H9 (cell line): ENCODE data around the gene ZNF853. TPM values are rescaled to one million over a fixed set of nuclear protein-coding genes. Genes with fewer than 3 reads are reported as not detected.

Experiments
- DNase-seq: peaks from one replicate; pipeline ENCODE4 v3.0.0-alpha.2; 2017
- H2AFZ ChIP-seq: one replicate; pipeline ENCODE4 v1.6.1; 2013; ENCODE audit warnings: mild to moderate bottlenecking, low read length, control low read depth, moderate library complexity
- H2AK5ac ChIP-seq: 2 replicates; pipeline ENCODE4 v1.6.1; 2013; ENCODE audit warnings: low read length, control low read depth, mixed read lengths; ENCODE audit not compliant: insufficient read length
- H2BK120ac ChIP-seq: one replicate; pipeline ENCODE4 v1.6.1; 2013; ENCODE audit warnings: low read depth, mild to moderate bottlenecking, low read length, control low read depth, inconsistent platforms; ENCODE audit not compliant: poor library complexity, severe bottlenecking
- H2BK12ac ChIP-seq: 2 replicates; pipeline ENCODE4 v1.6.1; 2013; ENCODE audit warnings: low read length, control low read depth, mixed read lengths, low read depth; ENCODE audit not compliant: insufficient read length
- H2BK15ac ChIP-seq: 2 replicates; pipeline ENCODE4 v1.6.1; 2013; ENCODE audit warnings: low read depth, low read length, control low read depth
- H2BK20ac ChIP-seq: one replicate; pipeline ENCODE4 v1.6.1; 2013; ENCODE audit warnings: low read depth, mild to moderate bottlenecking, low read length, control low read depth, inconsistent platforms; ENCODE audit not compliant: poor library complexity, severe bottlenecking
- H2BK5ac ChIP-seq: 2 replicates; pipeline ENCODE4 v1.6.1; 2013; ENCODE audit warnings: low read length, control low read depth, mixed read lengths; ENCODE audit not compliant: insufficient read length
- H3K14ac ChIP-seq: 2 replicates; pipeline ENCODE4 v1.6.1; 2013; ENCODE audit warnings: low read length, control low read depth; ENCODE audit not compliant: insufficient read depth
- H3K18ac ChIP-seq: 2 replicates; pipeline ENCODE4 v1.6.1; 2013; ENCODE audit warnings: low read depth, mild to moderate bottlenecking, mixed read lengths, low read length, control low read depth; ENCODE audit not compliant: insufficient read length
- H3K23ac ChIP-seq: 2 replicates; pipeline ENCODE4 v1.6.1; 2013; ENCODE audit warnings: low read length, control low read depth, mixed read lengths, low read depth; ENCODE audit not compliant: insufficient read length
- H3K23me2 ChIP-seq: 2 replicates; pipeline ENCODE4 v1.6.1; 2013; ENCODE audit warnings: low read depth, mild to moderate bottlenecking, mixed read lengths, low read length, control low read depth; ENCODE audit not compliant: insufficient read length, poor library complexity, severe bottlenecking
- H3K27ac ChIP-seq: 2 replicates; pipeline ENCODE4 v1.5.1; 2013; ENCODE audit warnings: low read length, control low read depth, mixed read lengths, low read depth; ENCODE audit not compliant: insufficient read length
- H3K27me3 ChIP-seq: 2 replicates; pipeline ENCODE4 v1.6.1; 2013; ENCODE audit warnings: low read length, control low read depth, inconsistent platforms; ENCODE audit not compliant: insufficient read depth
- H3K4ac ChIP-seq: 2 replicates; pipeline ENCODE4 v1.6.1; 2013; ENCODE audit warnings: low read depth, mild to moderate bottlenecking, control low read depth, inconsistent platforms, low read length, moderate library complexity
- H3K4me1 ChIP-seq: 2 replicates; pipeline ENCODE4 v1.6.1; 2013; ENCODE audit warnings: low read length, control low read depth, inconsistent platforms; ENCODE audit not compliant: insufficient read depth
- H3K4me2 ChIP-seq: 2 replicates; pipeline ENCODE4 v1.6.1; 2013; ENCODE audit warnings: low read length, control low read depth, mixed read lengths; ENCODE audit not compliant: insufficient read length, insufficient read depth
- H3K56ac ChIP-seq: 2 replicates; pipeline ENCODE4 v1.6.1; 2013; ENCODE audit warnings: low read depth, mild to moderate bottlenecking, mixed read lengths, low read length, control low read depth; ENCODE audit not compliant: insufficient read length
- H3K79me1 ChIP-seq: 2 replicates; pipeline ENCODE4 v1.6.1; 2013; ENCODE audit warnings: low read depth, mild to moderate bottlenecking, moderate library complexity, low read length, control low read depth, inconsistent platforms; ENCODE audit not compliant: insufficient read depth, poor library complexity, severe bottlenecking
- H3K79me2 ChIP-seq: 2 replicates; pipeline ENCODE4 v1.6.1; 2013; ENCODE audit warnings: low read length, control low read depth, inconsistent platforms; ENCODE audit not compliant: insufficient read depth
- H3K9ac ChIP-seq: 2 replicates; pipeline ENCODE4 v1.6.1; 2013; ENCODE audit warnings: low read length, control low read depth, mixed read lengths; ENCODE audit not compliant: insufficient read length; ENCODE audit errors: extremely low read depth
- H3K9me3 ChIP-seq: one replicate; pipeline ENCODE4 v1.6.1; 2013; ENCODE audit warnings: low read depth, low read length, inconsistent platforms; ENCODE audit not compliant: control insufficient read depth
- H3T11ph ChIP-seq: one replicate; pipeline ENCODE4 v1.6.1; 2013; ENCODE audit warnings: mild to moderate bottlenecking, low read length, control low read depth, inconsistent platforms
- H4K20me1 ChIP-seq: one replicate; pipeline ENCODE4 v1.6.1; 2013; ENCODE audit not compliant: control insufficient read depth, insufficient read length, insufficient read depth
- H4K5ac ChIP-seq: 2 replicates; pipeline ENCODE4 v1.6.1; 2013; ENCODE audit warnings: low read depth, mild to moderate bottlenecking, mixed read lengths, low read length, control low read depth; ENCODE audit not compliant: insufficient read length
- H4K8ac ChIP-seq: replicated peaks from 2 replicates; pipeline ENCODE4 v1.6.1; 2013; ENCODE audit warnings: low read length, control low read depth, mixed read lengths, low read depth; ENCODE audit not compliant: insufficient read length
- H4K91ac ChIP-seq: 2 replicates; pipeline ENCODE4 v1.6.1; 2013; ENCODE audit warnings: low read depth, mild to moderate bottlenecking, moderate library complexity, mixed read lengths, low read length, control low read depth; ENCODE audit not compliant: insufficient read length
- H3K27ac Mint-ChIP-seq, 3 experiments: 2 replicates in 2 of 3; 3 replicates in 1 of 3; pipeline ENCODE4 v1.8.0; 2020 to 2021; ENCODE audit warnings: mixed read lengths in 3 of 3, mild to moderate bottlenecking in 1 of 3, moderate library complexity in 1 of 3
- H3K27me3 Mint-ChIP-seq: 2 replicates; pipeline ENCODE4 v1.8.0; 2021; ENCODE audit warnings: low read depth, mild to moderate bottlenecking, moderate library complexity, mixed read lengths
- H3K36me3 Mint-ChIP-seq, 3 experiments: 2 replicates in 2 of 3; 3 replicates in 1 of 3; pipeline ENCODE4 v1.8.0; 2020 to 2021; ENCODE audit warnings: low read depth in 3 of 3, mixed read lengths in 3 of 3; ENCODE audit not compliant: insufficient read depth in 1 of 3
- H3K4me1 Mint-ChIP-seq, 2 experiments: 2 replicates each; pipeline ENCODE4 v1.8.0; 2020; ENCODE audit warnings: mixed read lengths in 2 of 2
- H3K4me3 Mint-ChIP-seq, 2 experiments: 2 replicates in 1 of 2; 3 replicates in 1 of 2; pipeline ENCODE4 v1.8.0; 2020 to 2021; ENCODE audit warnings: mild to moderate bottlenecking in 2 of 2, mixed read lengths in 2 of 2, moderate library complexity in 1 of 2
- H3K9me3 Mint-ChIP-seq, 2 experiments: 2 replicates in 1 of 2; 3 replicates in 1 of 2; pipeline ENCODE4 v1.8.0; 2020; ENCODE audit warnings: mild to moderate bottlenecking in 2 of 2, mixed read lengths in 2 of 2, moderate library complexity in 1 of 2
- CTCF ChIP-seq: fragments of 200-600 bp; sonication (generic); conservative IDR thresholded peaks from 3 replicates; pipeline ENCODE4 v1.8.0; 2021; ENCODE audit warnings: antibody characterized with exemption, mild to moderate bottlenecking
- WGBS: extraction: QIAGEN DNeasy Blood & Tissue Kit; methylation state at CpG from one replicate; pipeline ENCODE4 v1.1.7; 2013; ENCODE audit warnings: missing lambda C conversion rate, low lambda C conversion rate, mixed read lengths; ENCODE audit not compliant: insufficient read length; ENCODE audit errors: extremely low coverage; 5-methylcytosine and 5-hydroxymethylcytosine counted together
- total RNA-seq: library from RNA; stranded (reverse); gene quantifications from 2 replicates; pipeline ENCODE4 v1.2.1, GENCODE V29; 2021

ZNF853 gene
- total RNA-seq, 1 experiment from 2014 or later: 9.6 TPM

GRCh38 chr7:6567886-6568285 lies 47.5 kb upstream of the ZNF853 start:
- no peak overlapping the region for H3K14ac ChIP-seq
- H3K23me2 ChIP-seq: no peaks in the 10 kb centered on the region
- H2AFZ ChIP-seq: no peak overlapping the region
- H3K4ac ChIP-seq: no peak overlapping the region
- Mint-ChIP-seq H3K4me1 (no peaks in the 10 kb centered on the region), H3K36me3 (no peaks in the 10 kb centered on the region), H3K4me3 (no peak overlapping the region), H3K27me3 (peaks cover 6% of the 10 kb centered on the region), H3K9me3 (no peaks in the 10 kb centered on the region), H3K27ac (no peak overlapping the region; a peak in 1 of 7 replicates)
- H3K56ac ChIP-seq: no peak overlapping the region
- no peak overlapping the region for H2AK5ac ChIP-seq
- H3K18ac ChIP-seq: no peak overlapping the region
- H4K20me1 ChIP-seq: no peaks in the 10 kb centered on the region
- no peak overlapping the region for H2BK120ac ChIP-seq
- no peak overlapping the region for H3K9ac ChIP-seq
- no peak overlapping the region for H4K5ac ChIP-seq
- TF ChIP-seq CTCF: no peak
- no peak overlapping the region for H2BK5ac ChIP-seq
- no peak overlapping the region for H4K8ac ChIP-seq
- no peaks in the 10 kb centered on the region for H3K79me2 ChIP-seq
- H4K91ac ChIP-seq: no peak overlapping the region
- H2BK20ac ChIP-seq: no peak overlapping the region
- WGBS: no CpG with 5 or more reads among the region's 3 CpGs
- no peaks in the 10 kb centered on the region for H3K9me3 ChIP-seq
- no peak overlapping the region for H3K27ac ChIP-seq
- H3K79me1 ChIP-seq: no peaks in the 10 kb centered on the region
- no peak overlapping the region for H3T11ph ChIP-seq
- no peak overlapping the region for H2BK15ac ChIP-seq
- no peak overlapping the region for H2BK12ac ChIP-seq
- no peaks in the 10 kb centered on the region for H3K27me3 ChIP-seq
- DNase-seq: no peak
- H3K4me1 ChIP-seq: no peaks in the 10 kb centered on the region
- H3K23ac ChIP-seq: no peak overlapping the region
- H3K4me2 ChIP-seq: no peak overlapping the region
